HL-60 (cell line): Measurements from ENCODE around the gene JAML.

ENCODE experiments used
- DNase-seq, 2 experiments: peaks; one replicate each; pipeline ENCODE4 v3.0.0-alpha.2; 2010 to 2020; ENCODE audit warnings: low read depth in 1 of 2, low spot score in 1 of 2
- H3K27ac ChIP-seq: fragments of 250-450 bp; sonication (Bioruptor Pico); replicated peaks from 2 replicates; pipeline ENCODE4 v1.5.1; 2020; ENCODE audit warnings: mild to moderate bottlenecking, moderate library complexity
- H3K27me3 ChIP-seq: fragments of 250-450 bp; sonication (Bioruptor Pico); 2 replicates; pipeline ENCODE4 v1.5.1; 2021; ENCODE audit warnings: mild to moderate bottlenecking, moderate library complexity; ENCODE audit not compliant: insufficient read depth, poor library complexity, severe bottlenecking
- H3K4me3 ChIP-seq: replicated peaks from 2 replicates; pipeline ENCODE4 v1.5.1; 2011; ENCODE audit warnings: mild to moderate bottlenecking, control low read depth, low read length; ENCODE audit not compliant: insufficient read depth
- CTCF ChIP-seq: IDR thresholded peaks from one replicate; pipeline ENCODE4 v1.5.1; 2011; ENCODE audit warnings: low read length, control low read depth, inconsistent platforms; ENCODE audit not compliant: insufficient read depth
- GABPA ChIP-seq: IDR thresholded peaks from 2 replicates; pipeline ENCODE4 v1.6.1; 2012; ENCODE audit warnings: low read depth
- POLR2AphosphoS5 ChIP-seq: IDR thresholded peaks from 2 replicates; pipeline ENCODE4 v1.6.1; 2012; ENCODE audit warnings: low read depth
- REST ChIP-seq: IDR thresholded peaks from 2 replicates; pipeline ENCODE4 v1.6.1; 2012; ENCODE audit warnings: low read depth; ENCODE audit not compliant: insufficient replicate concordance
- SPI1 ChIP-seq: IDR thresholded peaks from 2 replicates; pipeline ENCODE4 v1.6.1; 2012; ENCODE audit warnings: low read depth, mild to moderate bottlenecking, borderline replicate concordance

JAML gene

GRCh38 chr11:118267486-118267885, 42.7 kb upstream of the JAML start:
- no peak overlapping the region for H3K27ac ChIP-seq
- TF ChIP-seq CTCF (no peak), GABPA (no peak), REST (no peak), POLR2AphosphoS5 (no peak)
- no peak overlapping the region for H3K4me3 ChIP-seq
- DNase-seq: no peak
- H3K27me3 ChIP-seq: no peaks in the 10 kb centered on the region

- H3K27ac ChIP-seq: no peak overlapping the region
- no peak overlapping the region for H3K4me3 ChIP-seq
- no peaks in the 10 kb centered on the region for H3K27me3 ChIP-seq
- no peak for TF ChIP-seq GABPA
- TF ChIP-seq POLR2AphosphoS5: no peak
- TF ChIP-seq SPI1: no peak
- no peak for TF ChIP-seq CTCF
- no peak for TF ChIP-seq REST
- DNase-seq: no peak
Measured at GRCh38 chr11:118265954-118266353, 41.1 kb upstream of the JAML start.

- Histone ChIP-seq H3K27me3 (no peaks in the 10 kb centered on the region), H3K27ac (no peak overlapping the region), H3K4me3 (no peak overlapping the region)
- no peak for TF ChIP-seq SPI1
- TF ChIP-seq CTCF: no peak
- no peak for TF ChIP-seq POLR2AphosphoS5
- TF ChIP-seq REST: no peak
- TF ChIP-seq GABPA: no peak
- no peak for DNase-seq
Measured at GRCh38 chr11:118264569-118265465, 40.0 kb upstream of the JAML start.
